Right lobe of liver (tissue), 4 donors: ENCODE data around the gene DYNLT5.

Experiments
- CTCF ChIP-seq, 4 donors: fragments of 200-600 bp in 3 of 4; fragments of 450-650 bp in 1 of 4; IDR thresholded peaks; one replicate each; pipeline versions ENCODE4 v1.5.1 to v1.8.0; 2016 to 2022; ENCODE audit warnings: antibody characterized with exemption in 4 of 4, mild to moderate bottlenecking in 2 of 4
- POLR2A ChIP-seq: fragments of 450-650 bp; IDR thresholded peaks from one replicate; pipeline ENCODE4 v1.6.1; 2017; ENCODE audit warnings: antibody characterized with exemption, mild to moderate bottlenecking
- donor health status: DM: no; HTN: no; CAD: no.
- donor health status: DM: no; HTN: no; CAD: no.
- donor health status: DM: no; HTN: yes; CAD: no.

- no peak for TF ChIP-seq CTCF (IDR thresholded peaks at IDR 0.05)
- TF ChIP-seq POLR2A = no peak
Measured at GRCh38 chr1:66704177-66704875, 47.9 kb upstream of the DYNLT5 start.
